RWPE2 (cell line): ENCODE results near the gene FMOD.

Experiments used
- ATAC-seq: fragments of 200-7000 bp; cut with Tn5 transposase; 3 replicates; pipeline ENCODE4 v1.9.1; 2021; ENCODE audit warnings: low read depth
- DNase-seq: peaks from one replicate; pipeline ENCODE4 v3.0.0-alpha.2; 2020; ENCODE audit warnings: low spot score
- H3K27ac ChIP-seq: fragments of 450-650 bp; 2 replicates; pipeline ENCODE4 v1.5.1; 2017; ENCODE audit warnings: mild to moderate bottlenecking; ENCODE audit not compliant: poor library complexity, severe bottlenecking
- H3K27me3 ChIP-seq: fragments of 250-450 bp; sonication (Bioruptor Pico); 2 replicates; pipeline ENCODE4 v1.5.1; 2021; ENCODE audit warnings: mild to moderate bottlenecking, moderate library complexity; ENCODE audit not compliant: insufficient read depth, poor library complexity, severe bottlenecking
- H3K36me3 ChIP-seq: fragments of 250-450 bp; sonication (Bioruptor Pico); 2 replicates; pipeline ENCODE4 v1.5.1; 2020; ENCODE audit warnings: low read depth, mild to moderate bottlenecking, moderate library complexity
- H3K4me1 ChIP-seq: fragments of 250-450 bp; sonication (Bioruptor Pico); 2 replicates; pipeline ENCODE4 v1.5.1; 2021; ENCODE audit warnings: mild to moderate bottlenecking, moderate library complexity; ENCODE audit not compliant: insufficient read depth, poor library complexity, severe bottlenecking
- H3K4me3 ChIP-seq: fragments of 250-450 bp; sonication (Bioruptor Pico); 2 replicates; pipeline ENCODE4 v1.5.1; 2021; ENCODE audit warnings: mild to moderate bottlenecking, moderate library complexity; ENCODE audit not compliant: severe bottlenecking
- H3K9me3 ChIP-seq: fragments of 250-450 bp; sonication (Bioruptor Pico); 2 replicates; pipeline ENCODE4 v1.5.1; 2021; ENCODE audit warnings: mild to moderate bottlenecking, moderate library complexity; ENCODE audit not compliant: severe bottlenecking
- TF ChIP-seq, protein P1 (sequence below): fragments of 450-650 bp; IDR thresholded peaks from one replicate; pipeline ENCODE4 v1.5.1; 2017; ENCODE audit warnings: mild to moderate bottlenecking, moderate library complexity; ENCODE audit not compliant: poor library complexity, severe bottlenecking

Gene FMOD

DNA sequence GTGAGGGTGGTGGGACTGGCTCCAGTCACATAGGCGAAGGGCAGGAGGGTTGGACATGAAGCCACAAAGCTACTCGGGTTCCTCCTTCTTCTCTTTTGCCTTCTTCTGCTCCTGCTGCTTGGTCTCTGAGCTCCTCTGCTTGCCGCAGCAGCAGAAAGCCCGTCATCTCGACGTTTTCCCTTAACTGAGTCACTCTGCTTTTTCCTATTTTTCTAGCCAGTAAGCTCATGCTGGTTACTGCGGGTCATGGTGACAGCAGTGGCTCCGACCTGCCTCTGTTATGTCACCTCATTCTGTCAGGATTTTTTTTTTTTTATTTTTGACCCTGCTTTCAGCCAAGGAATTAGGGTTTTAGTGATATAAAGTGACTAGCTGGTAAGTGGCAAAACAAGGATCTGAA, 2.6 kb upstream of the FMOD start:
- ATAC-seq (no peak), DNase-seq (no peak)
- H3K27ac ChIP-seq: no peak overlapping the region
- H3K4me3 ChIP-seq: no peak overlapping the region
- H3K9me3 ChIP-seq: no peaks in the 10 kb centered on the region
- no peaks in the 10 kb centered on the region for H3K27me3 ChIP-seq
- H3K4me1 ChIP-seq: no peaks in the 10 kb centered on the region
- H3K36me3 ChIP-seq: no peaks in the 10 kb centered on the region
- TF ChIP-seq, protein P1, sequence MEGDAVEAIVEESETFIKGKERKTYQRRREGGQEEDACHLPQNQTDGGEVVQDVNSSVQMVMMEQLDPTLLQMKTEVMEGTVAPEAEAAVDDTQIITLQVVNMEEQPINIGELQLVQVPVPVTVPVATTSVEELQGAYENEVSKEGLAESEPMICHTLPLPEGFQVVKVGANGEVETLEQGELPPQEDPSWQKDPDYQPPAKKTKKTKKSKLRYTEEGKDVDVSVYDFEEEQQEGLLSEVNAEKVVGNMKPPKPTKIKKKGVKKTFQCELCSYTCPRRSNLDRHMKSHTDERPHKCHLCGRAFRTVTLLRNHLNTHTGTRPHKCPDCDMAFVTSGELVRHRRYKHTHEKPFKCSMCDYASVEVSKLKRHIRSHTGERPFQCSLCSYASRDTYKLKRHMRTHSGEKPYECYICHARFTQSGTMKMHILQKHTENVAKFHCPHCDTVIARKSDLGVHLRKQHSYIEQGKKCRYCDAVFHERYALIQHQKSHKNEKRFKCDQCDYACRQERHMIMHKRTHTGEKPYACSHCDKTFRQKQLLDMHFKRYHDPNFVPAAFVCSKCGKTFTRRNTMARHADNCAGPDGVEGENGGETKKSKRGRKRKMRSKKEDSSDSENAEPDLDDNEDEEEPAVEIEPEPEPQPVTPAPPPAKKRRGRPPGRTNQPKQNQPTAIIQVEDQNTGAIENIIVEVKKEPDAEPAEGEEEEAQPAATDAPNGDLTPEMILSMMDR: no peak

DNA sequence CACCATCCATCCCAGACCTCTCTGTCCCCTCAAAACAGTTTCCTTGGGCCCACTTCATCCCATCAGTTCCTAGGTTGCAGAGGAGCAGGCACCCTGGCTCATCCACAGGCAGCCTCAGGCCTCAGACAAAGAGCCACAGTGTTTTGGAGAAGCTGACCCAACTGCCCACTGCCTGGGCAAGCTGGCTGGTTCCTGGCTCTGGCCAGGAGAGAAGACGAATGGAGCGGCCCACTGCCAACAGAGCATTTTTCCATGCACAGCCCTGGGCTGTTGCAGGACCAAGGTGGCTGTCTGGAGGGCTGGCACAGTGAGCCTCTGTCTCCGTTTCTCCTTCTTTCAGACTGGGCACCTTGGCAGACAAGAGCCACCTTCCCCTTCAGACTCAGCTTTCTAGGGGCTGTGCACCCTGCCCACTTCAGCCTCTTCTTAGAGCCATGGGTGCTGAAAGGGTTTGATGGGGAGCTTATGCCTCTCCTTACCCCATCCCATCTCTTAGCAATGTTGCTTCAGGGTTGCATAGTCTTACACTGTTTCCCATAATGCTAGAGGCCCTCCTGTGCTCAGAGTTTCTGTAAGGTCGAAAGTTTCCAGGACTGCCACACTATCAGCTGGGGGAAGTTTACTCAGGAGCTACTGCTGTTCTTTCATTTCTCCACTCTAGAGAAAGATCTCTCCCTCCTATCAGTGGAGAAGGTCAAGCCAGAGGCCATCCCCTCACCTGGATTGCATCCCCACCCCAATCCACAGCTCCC, 973 bp downstream of the FMOD start:
- no peak overlapping the region for H3K27ac ChIP-seq
- H3K4me1 ChIP-seq: no peaks in the 10 kb centered on the region
- TF ChIP-seq, protein P1: no peak
- no peaks in the 10 kb centered on the region for H3K9me3 ChIP-seq
- DNase-seq (no peak), ATAC-seq (no peak)
- H3K4me3 ChIP-seq: no peak overlapping the region
- H3K27me3 ChIP-seq: no peaks in the 10 kb centered on the region
- no peaks in the 10 kb centered on the region for H3K36me3 ChIP-seq

DNA sequence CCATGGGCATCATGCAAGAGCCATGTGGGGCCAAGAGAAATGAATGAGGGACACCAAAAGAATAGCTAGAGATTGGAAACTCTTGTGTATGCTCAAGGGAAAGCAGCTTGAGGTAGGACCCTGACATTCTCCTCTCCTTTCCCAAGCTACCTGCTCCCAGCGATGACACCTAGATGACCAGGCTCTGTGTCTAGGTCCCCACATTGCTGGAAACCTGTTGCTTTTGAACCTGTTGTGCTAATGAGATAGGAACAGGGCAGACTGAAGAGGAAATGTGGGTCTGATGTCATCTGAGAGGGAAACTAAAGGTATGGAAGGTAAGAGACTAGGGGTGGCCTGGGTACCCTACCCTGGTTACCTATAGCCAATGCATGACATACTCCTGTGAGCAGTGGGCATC, 1.8 kb downstream of the FMOD start:
- Histone ChIP-seq H3K9me3 (no peaks in the 10 kb centered on the region), H3K4me3 (no peak overlapping the region), H3K36me3 (no peaks in the 10 kb centered on the region), H3K4me1 (no peaks in the 10 kb centered on the region), H3K27me3 (no peaks in the 10 kb centered on the region), H3K27ac (no peak overlapping the region)
- DNase-seq (no peak), ATAC-seq (no peak)
- TF ChIP-seq, protein P1: no peak

DNA sequence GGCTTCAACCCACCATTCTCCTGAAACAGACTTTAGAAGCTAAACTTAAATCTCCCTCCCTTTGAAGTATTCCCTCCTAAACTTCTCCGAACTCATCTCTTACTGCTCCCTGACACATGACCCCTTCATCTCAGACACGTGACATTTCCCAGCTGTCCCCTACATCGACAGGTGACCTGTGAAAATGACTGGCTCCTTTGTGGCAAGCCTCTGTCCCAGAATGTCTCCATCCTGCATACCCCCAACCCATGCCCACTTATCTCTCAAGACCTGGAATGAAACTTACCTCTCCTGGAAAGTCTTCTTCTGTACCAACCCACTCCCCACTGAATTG, 4.2 kb downstream of the FMOD start:
- peaks cover under 1% of the 10 kb centered on the region for H3K27me3 ChIP-seq

More for the DNA sequence above, 4.2 kb downstream of the FMOD start:
- ATAC-seq: no peak
- no peak overlapping the region for H3K27ac ChIP-seq
- no peak overlapping the region for H3K4me3 ChIP-seq
- H3K9me3 ChIP-seq: no peaks in the 10 kb centered on the region
- no peaks in the 10 kb centered on the region for H3K36me3 ChIP-seq
- H3K4me1 ChIP-seq: no peaks in the 10 kb centered on the region
- DNase-seq: no peak
- TF ChIP-seq, protein P1: no peak
